GM10266 (cell line): ENCODE results near the gene PSMD8.
A peak's percentile ranks its signal among the peaks of the same experiment; 100 is the strongest.

Experiments used
- DNase-seq: peaks from one replicate; pipeline ENCODE4 v3.0.0; 2012; ENCODE audit errors: extremely low spot score
- CTCF ChIP-seq: IDR thresholded peaks from 2 replicates; pipeline ENCODE4 v1.5.1; 2012; ENCODE audit warnings: mild to moderate bottlenecking, low read depth; ENCODE audit not compliant: control insufficient read depth, insufficient read depth; ENCODE audit errors: missing control alignments

Gene PSMD8

GRCh38 chr19:38387550-38388348, 13.4 kb downstream of the PSMD8 start, which contains the start of gene GGN:
GGN (minus strand) TSS chr19:38388034; CDS start chr19:38387261, 773 bp downstream.
- TF ChIP-seq CTCF: no peak
- DNase-seq: peak; percentile 95

GRCh38 chr19:38388349-38389100, 14.2 kb downstream of the PSMD8 start, which contains the start of gene SPRED3:
SPRED3 (plus strand) TSS chr19:38388697; CDS start chr19:38390303, 1,606 bp downstream.
- no peak for TF ChIP-seq CTCF
- no peak for DNase-seq

GRCh38 chr19:38389101-38389925, 14.9 kb downstream of the PSMD8 start:
- no peak for TF ChIP-seq CTCF
- DNase-seq: no peak

- TF ChIP-seq CTCF: no peak
- DNase-seq: no peak
These were observed 15.9 kb downstream of the PSMD8 start for GRCh38 chr19:38389957-38390924.

GRCh38 chr19:38391911-38392464, 17.6 kb downstream of the PSMD8 start:
- no peak for TF ChIP-seq CTCF
- no peak for DNase-seq
